ENCODE results near the gene UTP3.
"Not testable (repeated sequence)": the region's sequence is repeated elsewhere in the genome, so short reads cannot be mapped to it uniquely, and the experiment has no call there.

Gene UTP3

GRCh38 chr4:70658418-70658817, 29.9 kb upstream of the UTP3 start:
- no peak for TF ChIP-seq CTCF (IDR thresholded peaks at IDR 0.05; ENCODE audit: insufficient read depth, low read length, missing control alignments)
- CTCF ChIA-PET, result interaction anchor here (1.0 kb wide), 1 partner anchor 179 kb away, joined by 3 read pairs; no protein-coding TSS in a partner anchor
- H3K4me3 ChIP-seq (ENCODE audit: low read depth, low read length), result no peak overlapping the region
- POLR2A ChIA-PET, result interaction anchor here (0.6 kb wide), 1 partner anchor 165 kb away, joined by 3 read pairs; no protein-coding TSS in a partner anchor
- no peak for DNase-seq (ENCODE audit: low read depth, low spot score)

GRCh38 chr4:70660106-70660505, 28.2 kb upstream of the UTP3 start:
- DNase-seq (ENCODE audit: low read depth, low spot score), result no peak
- no peak overlapping the region for H3K4me3 ChIP-seq (ENCODE audit: low read depth, low read length)
- POLR2A ChIA-PET, result no interaction called here
- TF ChIP-seq CTCF (IDR thresholded peaks at IDR 0.05; ENCODE audit: insufficient read depth, low read length, missing control alignments), result no peak
- CTCF ChIA-PET, result interaction anchor here (0.7 to 2.1 kb wide), 2 partner anchors 8 to 11 kb away, joined by 5 to 14 read pairs; no protein-coding TSS in a partner anchor

GRCh38 chr4:70661309-70661922, 26.9 kb upstream of the UTP3 start:
- POLR2A ChIA-PET; DNase-seq (ENCODE audit: low read depth, low spot score); H3K4me3 ChIP-seq (ENCODE audit: low read depth, low read length): not testable (repeated sequence)
- CTCF ChIA-PET, result interaction anchor here (1.0 to 2.1 kb wide), 3 partner anchors 9 to 60 kb away, joined by 3 to 14 read pairs (median 5); no protein-coding TSS in a partner anchor

- no peak within 1 kb of the TSS for H3K4me3 ChIP-seq (ENCODE audit: low read depth, low read length)
- POLR2A ChIA-PET, result no interaction called here
- no peak for DNase-seq (ENCODE audit: low read depth, low spot score)
- CTCF ChIA-PET, result interaction anchor here (1.3 to 5.0 kb wide), 4 partner anchors 14 to 564 kb away, joined by 4 to 34 read pairs (median 5); no protein-coding TSS in a partner anchor
- no peak for TF ChIP-seq CTCF (IDR thresholded peaks at IDR 0.05; ENCODE audit: insufficient read depth, low read length, missing control alignments)
Measured at GRCh38 chr4:70666369-70666768, 22.0 kb upstream of the UTP3 start, which contains the start of gene JCHAIN. JCHAIN (minus strand) TSS chr4:70666508; CDS start chr4:70666490, 18 bp downstream.

- H3K4me3 ChIP-seq (ENCODE audit: low read depth, low read length), result no peak overlapping the region
- ChIA-PET CTCF (interaction anchor here (1.3 to 5.0 kb wide), 4 partner anchors 16 to 562 kb away, joined by 4 to 34 read pairs (median 10); no protein-coding TSS in a partner anchor), POLR2A (no interaction called here)
- no peak for DNase-seq (ENCODE audit: low read depth, low spot score)
- TF ChIP-seq CTCF (IDR thresholded peaks at IDR 0.05; ENCODE audit: insufficient read depth, low read length, missing control alignments), result no peak
Measured at GRCh38 chr4:70667740-70668535, 20.4 kb upstream of the UTP3 start.

- POLR2A ChIA-PET, result no interaction called here
- CTCF ChIA-PET, result interaction anchor here (1.0 to 1.3 kb wide), 2 partner anchors 17 to 19 kb away, joined by 3 to 7 read pairs; no protein-coding TSS in a partner anchor
Measured at GRCh38 chr4:70670332-70671014, 17.9 kb upstream of the UTP3 start.

More at GRCh38 chr4:70670332-70671014, 17.9 kb upstream of the UTP3 start:
- no peak overlapping the region for H3K4me3 ChIP-seq (ENCODE audit: low read depth, low read length)
- no peak for TF ChIP-seq CTCF (IDR thresholded peaks at IDR 0.05; ENCODE audit: insufficient read depth, low read length, missing control alignments)
- DNase-seq (ENCODE audit: low read depth, low spot score), result no peak
